IMR-90 (cell line): ENCODE measurements around the gene WNT11. TPM values are rescaled to one million over a fixed set of nuclear protein-coding genes. Genes with fewer than 3 reads are reported as not detected.

Source experiments
- ATAC-seq: fragments of 200-7000 bp; cut with Tn5 transposase; 2 replicates; pipeline ENCODE4 v1.9.1; 2020; ENCODE audit warnings: low read depth, mild to moderate bottlenecking, moderate library complexity
- BruUV-seq: library from RNA; stranded (reverse); fragments of 400-500 nt; replicated peaks from 2 replicates; lab custom pipeline; 2021; lab: Mats Ljungman, UMichigan
- CTCF ChIA-PET: fragments of 300-600 bp; formaldehyde crosslinking; extraction: SDS; loops from one replicate; lab custom pipeline; 2021; ENCODE audit warnings: antibody characterized with exemption; lab: Yijun Ruan, JAX
- POLR2A ChIA-PET: fragments of 300-600 bp; sonication (Branson Sonifier 250); formaldehyde crosslinking; loops from one replicate; lab custom pipeline; 2022; ENCODE audit warnings: antibody characterized with exemption; ENCODE audit not compliant: unreplicated experiment; lab: Charles Lee
- DNase-seq: peaks from one replicate; pipeline ENCODE4 v3.0.0; 2013
- H2AFZ ChIP-seq: replicated peaks from 2 replicates; pipeline ENCODE3; 2013; ENCODE audit warnings: low read length, mild to moderate bottlenecking; ENCODE audit not compliant: poor library complexity
- H2AK5ac ChIP-seq: 2 replicates; pipeline ENCODE4 v1.6.1; 2013; ENCODE audit warnings: low read depth, low read length, inconsistent platforms
- H2AK9ac ChIP-seq: replicated peaks from 2 replicates; pipeline ENCODE3; 2013; ENCODE audit warnings: mild to moderate bottlenecking, low read depth, low read length, moderate library complexity; ENCODE audit not compliant: poor library complexity
- H2BK120ac ChIP-seq: 2 replicates; pipeline ENCODE4 v1.6.1; 2013; ENCODE audit warnings: low read depth, low read length, inconsistent platforms
- H2BK15ac ChIP-seq: 3 replicates; pipeline ENCODE4 v1.6.1; 2013; ENCODE audit warnings: low read depth, low read length, inconsistent platforms
- H2BK20ac ChIP-seq: 2 replicates; pipeline ENCODE4 v1.6.1; 2013; ENCODE audit warnings: low read depth, mild to moderate bottlenecking, inconsistent platforms, low read length, moderate library complexity
- H2BK5ac ChIP-seq: 2 replicates; pipeline ENCODE4 v1.6.1; 2013; ENCODE audit warnings: mild to moderate bottlenecking, low read depth, low read length, inconsistent platforms; ENCODE audit not compliant: poor library complexity, severe bottlenecking
- H3K14ac ChIP-seq: replicated peaks from 2 replicates; pipeline ENCODE4 v1.6.1; 2013; ENCODE audit warnings: low read depth, low read length, inconsistent platforms
- H3K18ac ChIP-seq: 2 replicates; pipeline ENCODE4 v1.6.1; 2013; ENCODE audit warnings: low read depth, low read length, control low read depth
- H3K23ac ChIP-seq: 2 replicates; pipeline ENCODE4 v1.6.1; 2013; ENCODE audit warnings: low read depth, low read length, inconsistent platforms
- H3K27ac ChIP-seq: 2 replicates; pipeline ENCODE4 v1.5.1; 2013; ENCODE audit warnings: mild to moderate bottlenecking, control low read depth, low read length; ENCODE audit not compliant: insufficient read depth
- H3K27me3 ChIP-seq: 2 replicates; pipeline ENCODE4 v1.6.1; 2013; ENCODE audit warnings: low read length; ENCODE audit not compliant: control insufficient read depth, insufficient read depth
- H3K36me3 ChIP-seq: 2 replicates; pipeline ENCODE4 v1.6.1; 2013; ENCODE audit warnings: low read length, mixed read lengths; ENCODE audit not compliant: control insufficient read depth, insufficient read depth
- H3K4ac ChIP-seq: 2 replicates; pipeline ENCODE4 v1.6.1; 2013; ENCODE audit warnings: low read depth, low read length, inconsistent platforms
- H3K4me1 ChIP-seq: 2 replicates; pipeline ENCODE4 v1.6.1; 2013; ENCODE audit warnings: low read length, mixed read lengths; ENCODE audit not compliant: control insufficient read depth, insufficient read depth
- H3K4me2 ChIP-seq: 2 replicates; pipeline ENCODE4 v1.6.1; 2013; ENCODE audit warnings: low read depth, mild to moderate bottlenecking, control low read depth, low read length, moderate library complexity
- H3K4me3 ChIP-seq: 2 replicates; pipeline ENCODE4 v1.5.1; 2013; ENCODE audit warnings: low read depth, mild to moderate bottlenecking, control low read depth, low read length, moderate library complexity; ENCODE audit not compliant: insufficient read depth
- H3K56ac ChIP-seq: 2 replicates; pipeline ENCODE4 v1.6.1; 2013; ENCODE audit warnings: low read length, inconsistent platforms; ENCODE audit not compliant: insufficient read depth; ENCODE audit errors: extremely low read depth
- H3K79me1 ChIP-seq, 2 experiments: 2 replicates each; pipeline ENCODE4 v1.6.1; 2013; ENCODE audit warnings: low read length in 2 of 2, inconsistent platforms in 1 of 2, low read depth in 1 of 2
- H3K9ac ChIP-seq: 2 replicates; pipeline ENCODE4 v1.6.1; 2013; ENCODE audit warnings: low read depth, low read length, control low read depth
- H3K9me1 ChIP-seq: 2 replicates; pipeline ENCODE4 v1.6.1; 2013; ENCODE audit warnings: low read length, inconsistent platforms; ENCODE audit not compliant: insufficient read depth
- H3K9me3 ChIP-seq: 2 replicates; pipeline ENCODE4 v1.6.1; 2013; ENCODE audit warnings: low read length; ENCODE audit not compliant: control insufficient read depth, insufficient read depth
- H4K20me1 ChIP-seq: 2 replicates; pipeline ENCODE4 v1.6.1; 2013; ENCODE audit warnings: low read length, inconsistent platforms; ENCODE audit not compliant: insufficient read depth
- H4K5ac ChIP-seq: 2 replicates; pipeline ENCODE4 v1.6.1; 2013; ENCODE audit warnings: mild to moderate bottlenecking, low read depth, low read length, control low read depth
- H4K8ac ChIP-seq, 2 experiments: 2 replicates each; pipeline ENCODE4 v1.6.1; 2013; ENCODE audit warnings: low read depth in 2 of 2, low read length in 2 of 2, control low read depth in 1 of 2, inconsistent platforms in 1 of 2
- H4K91ac ChIP-seq: 2 replicates; pipeline ENCODE4 v1.6.1; 2013; ENCODE audit warnings: low read depth, low read length, inconsistent platforms; ENCODE audit not compliant: insufficient read depth
- BHLHE40 ChIP-seq: fragments of 150-350 bp; IDR thresholded peaks from 2 replicates; pipeline ENCODE4 v1.6.1; 2016; ENCODE audit warnings: mild to moderate bottlenecking, low read depth, low read length
- CEBPB ChIP-seq: IDR thresholded peaks from 2 replicates; pipeline ENCODE4 v1.6.1; 2012; ENCODE audit warnings: low read depth, low read length, improper control_type of control experiment
- CHD1 ChIP-seq: IDR thresholded peaks from 2 replicates; pipeline ENCODE4 v1.6.1; 2012; ENCODE audit warnings: low read depth, low read length, improper control_type of control experiment
- FOS ChIP-seq: fragments of 150-350 bp; IDR thresholded peaks from 2 replicates; pipeline ENCODE4 v1.6.1; 2016; ENCODE audit warnings: low read depth, low read length
- MAFK ChIP-seq: IDR thresholded peaks from 2 replicates; pipeline ENCODE4 v1.6.1; 2012; ENCODE audit warnings: low read depth, low read length, improper control_type of control experiment
- MAZ ChIP-seq: IDR thresholded peaks from 2 replicates; pipeline ENCODE4 v1.6.1; 2012; ENCODE audit warnings: low read depth, mild to moderate bottlenecking, low read length, improper control_type of control experiment, moderate library complexity, borderline replicate concordance
- MXI1 ChIP-seq: IDR thresholded peaks from 2 replicates; pipeline ENCODE4 v1.6.1; 2012; ENCODE audit warnings: low read depth, mild to moderate bottlenecking, low read length, moderate library complexity, borderline replicate concordance
- NFE2L2 ChIP-seq: fragments of 150-350 bp; IDR thresholded peaks from 2 replicates; pipeline ENCODE4 v1.6.1; 2016; ENCODE audit warnings: low read depth, mild to moderate bottlenecking, low read length
- POLR2A ChIP-seq: IDR thresholded peaks from 2 replicates; pipeline ENCODE4 v1.6.1; 2012; ENCODE audit warnings: mild to moderate bottlenecking, low read depth, low read length
- RAD21 ChIP-seq: IDR thresholded peaks from 2 replicates; pipeline ENCODE4 v1.6.1; 2012; ENCODE audit warnings: low read length, improper control_type of control experiment
- RCOR1 ChIP-seq: IDR thresholded peaks from 2 replicates; pipeline ENCODE4 v1.6.1; 2012; ENCODE audit warnings: mild to moderate bottlenecking, low read length, improper control_type of control experiment; ENCODE audit not compliant: insufficient replicate concordance
- RFX5 ChIP-seq: IDR thresholded peaks from 2 replicates; pipeline ENCODE4 v1.8.0; 2012; ENCODE audit warnings: low read depth, mild to moderate bottlenecking, low read length, moderate library complexity
- SMC3 ChIP-seq: fragments of 150-350 bp; IDR thresholded peaks from 2 replicates; pipeline ENCODE4 v1.6.1; 2016; ENCODE audit warnings: low read depth, mild to moderate bottlenecking, antibody characterized with exemption, low read length, moderate library complexity
- WGBS, 2 experiments: methylation state at CpG; one replicate each; pipeline versions ENCODE4 v1.1.5 to v1.1.7; 2013; ENCODE audit warnings: missing lambda C conversion rate in 2 of 2; ENCODE audit not compliant: insufficient read length in 1 of 2; ENCODE audit errors: extremely low coverage in 2 of 2; 5-methylcytosine and 5-hydroxymethylcytosine counted together
- dilution Hi-C: fragments of 300-500 bp; cut with HindIII; formaldehyde crosslinking; loops from one replicate; pipeline ENCODE4 v1.14.3; 2018; ENCODE audit warnings: low sequenced_read_pairs; ENCODE audit not compliant: unreplicated experiment
- in situ Hi-C: fragments of 300-500 bp; cut with MboI; formaldehyde crosslinking; loops from 3 replicates; pipeline ENCODE4 v1.14.3; 2019; ENCODE audit warnings: low sequenced_read_pairs, inconsistent platforms, mixed read lengths
- intact Hi-C: fragments of 100-400 bp; cut with micrococcal nuclease; formaldehyde crosslinking; loops from 2 replicates; pipeline ENCODE4 v1.10.0; 2022
- polyA plus RNA-seq, 3 experiments: library from polyadenylated mRNA; depleted of rRNA; stranded (reverse); fragments of >200 nt; gene quantifications; 2 replicates each; pipeline ENCODE4 v1.2.3, GENCODE V29; 2012; ENCODE audit warnings: low replicate concordance in 1 of 3
- total RNA-seq: library from RNA; depleted of rRNA; stranded (reverse); fragments of >200 nt; gene quantifications from 2 replicates; pipeline ENCODE4 v1.2.3, GENCODE V29; 2012
- TF ChIP-seq, protein P1 (sequence below): fragments of 150-350 bp; IDR thresholded peaks from 2 replicates; pipeline ENCODE4 v1.6.1; 2016; ENCODE audit warnings: low read depth, mild to moderate bottlenecking, low read length, moderate library complexity, borderline replicate concordance
- TF ChIP-seq, protein P2 (sequence below): fragments of 150-350 bp; IDR thresholded peaks from 2 replicates; pipeline ENCODE4 v1.6.1; 2017; ENCODE audit warnings: mild to moderate bottlenecking, antibody characterized with exemption, low read length, low read depth

Gene WNT11
- total and polyA plus RNA-seq, 2 of the 4 experiments (the other 2 are of a cell fraction), result 0.10 TPM; not detected in 1

DNA sequence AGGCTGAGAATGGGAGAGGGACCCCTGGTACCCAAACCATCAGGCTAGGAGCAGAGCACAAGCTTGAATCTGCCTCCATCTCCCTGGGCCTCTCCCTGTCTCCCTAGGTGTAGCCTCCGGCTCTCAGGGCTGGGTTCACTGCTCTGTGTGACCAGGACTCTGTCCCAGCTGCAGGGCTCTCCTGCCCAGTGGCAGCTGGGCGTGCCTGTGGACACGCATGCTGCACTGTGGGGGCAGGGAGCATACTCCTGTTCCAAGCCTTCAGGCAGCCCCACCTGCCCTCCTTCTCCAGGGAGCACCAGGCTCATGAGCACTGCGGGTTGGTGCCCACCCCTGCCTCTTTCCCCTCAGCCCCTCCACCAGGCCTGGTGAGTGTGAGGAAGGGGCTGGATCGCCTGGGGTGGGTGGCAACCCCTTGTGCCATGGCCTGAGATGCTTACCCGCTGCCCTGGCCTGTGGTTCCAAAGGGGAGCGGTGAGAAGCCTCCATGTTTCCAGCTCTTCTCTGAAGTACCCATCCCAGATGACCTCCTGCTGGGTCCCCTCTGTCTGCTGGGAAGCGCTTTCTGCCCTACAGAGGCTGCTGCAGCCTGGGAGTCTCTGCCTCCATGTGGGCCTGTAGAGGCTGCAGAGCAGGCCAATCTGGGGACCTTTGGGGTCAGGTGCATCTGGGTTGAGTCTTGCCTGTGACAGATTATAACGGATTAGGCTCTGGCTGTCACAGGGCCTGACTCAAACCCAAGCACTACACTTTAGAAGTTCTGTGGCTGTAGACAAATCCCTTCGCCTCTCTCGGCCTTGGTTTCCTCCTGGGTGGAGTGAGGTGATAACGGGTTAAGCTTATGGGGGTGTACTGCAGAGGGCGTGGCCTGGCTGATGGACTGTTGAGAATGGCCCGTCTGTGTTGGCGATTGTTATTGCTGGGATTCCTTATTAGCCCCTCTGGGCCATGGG, 43.7 kb downstream of the WNT11 start:
- CTCF ChIA-PET, result no interaction called here
- in situ Hi-C loops, result no loop called here

More for the DNA sequence above, 43.7 kb downstream of the WNT11 start:
- H2AFZ ChIP-seq, result no peak overlapping the region
- no peak overlapping the region for H3K18ac ChIP-seq
- no peak overlapping the region for H2BK15ac ChIP-seq
- no peak overlapping the region for H3K4ac ChIP-seq
- no peak overlapping the region for H2BK5ac ChIP-seq
- no peaks in the 10 kb centered on the region for H3K79me1 ChIP-seq
- H3K4me2 ChIP-seq, result no peak overlapping the region
- H3K27ac ChIP-seq, result no peak overlapping the region
- H2AK5ac ChIP-seq, result no peak overlapping the region; the same call in 1 of the 2 replicates
- peak overlapping the region; percentile 42 for H2AK9ac ChIP-seq
- ATAC-seq, result no peak
- no peak overlapping the region for H4K5ac ChIP-seq
- H3K9me3 ChIP-seq, result no peaks in the 10 kb centered on the region
- no peak for TF ChIP-seq POLR2A
- TF ChIP-seq MXI1, result no peak
- no peak for TF ChIP-seq MAZ
- no peak for TF ChIP-seq SMC3
- TF ChIP-seq MAFK, result no peak
- TF ChIP-seq, protein P1, sequence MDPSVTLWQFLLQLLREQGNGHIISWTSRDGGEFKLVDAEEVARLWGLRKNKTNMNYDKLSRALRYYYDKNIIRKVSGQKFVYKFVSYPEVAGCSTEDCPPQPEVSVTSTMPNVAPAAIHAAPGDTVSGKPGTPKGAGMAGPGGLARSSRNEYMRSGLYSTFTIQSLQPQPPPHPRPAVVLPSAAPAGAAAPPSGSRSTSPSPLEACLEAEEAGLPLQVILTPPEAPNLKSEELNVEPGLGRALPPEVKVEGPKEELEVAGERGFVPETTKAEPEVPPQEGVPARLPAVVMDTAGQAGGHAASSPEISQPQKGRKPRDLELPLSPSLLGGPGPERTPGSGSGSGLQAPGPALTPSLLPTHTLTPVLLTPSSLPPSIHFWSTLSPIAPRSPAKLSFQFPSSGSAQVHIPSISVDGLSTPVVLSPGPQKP, result no peak
- TF ChIP-seq FOS, result no peak
- no peak for TF ChIP-seq RCOR1
- TF ChIP-seq CHD1, result no peak
- TF ChIP-seq RAD21, result no peak
- TF ChIP-seq RFX5, result no peak
- TF ChIP-seq, protein P2, sequence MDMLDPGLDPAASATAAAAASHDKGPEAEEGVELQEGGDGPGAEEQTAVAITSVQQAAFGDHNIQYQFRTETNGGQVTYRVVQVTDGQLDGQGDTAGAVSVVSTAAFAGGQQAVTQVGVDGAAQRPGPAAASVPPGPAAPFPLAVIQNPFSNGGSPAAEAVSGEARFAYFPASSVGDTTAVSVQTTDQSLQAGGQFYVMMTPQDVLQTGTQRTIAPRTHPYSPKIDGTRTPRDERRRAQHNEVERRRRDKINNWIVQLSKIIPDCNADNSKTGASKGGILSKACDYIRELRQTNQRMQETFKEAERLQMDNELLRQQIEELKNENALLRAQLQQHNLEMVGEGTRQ, result no peak
- no peak for TF ChIP-seq CEBPB
- TF ChIP-seq BHLHE40, result no peak
- no peak for TF ChIP-seq NFE2L2
- peaks cover 4% of the 10 kb centered on the region; the same call in 1 of the 2 replicates for H3K4me1 ChIP-seq
- H3K14ac ChIP-seq, result no peak overlapping the region
- H3K23ac ChIP-seq, result no peak overlapping the region
- 83% methylated on average over 1 of the region's 15 CpGs; no CpG with 5 or more reads in 1 of the 2 experiments for WGBS, 2 experiments
- POLR2A ChIA-PET, result no interaction called here
- H3K56ac ChIP-seq, result no peak overlapping the region
- no peak for DNase-seq
- intact Hi-C loops (no loop called here), dilution Hi-C loops (no loop called here)
- H3K9me1 ChIP-seq, result no peaks in the 10 kb centered on the region
- no peaks in the 10 kb centered on the region for H4K20me1 ChIP-seq
- H3K36me3 ChIP-seq, result no peaks in the 10 kb centered on the region
- H3K4me3 ChIP-seq, result no peak overlapping the region
- H3K27me3 ChIP-seq, result peaks cover 55% of the 10 kb centered on the region
- no peak overlapping the region for H4K8ac ChIP-seq
- no peak overlapping the region for H2BK120ac ChIP-seq
- no TSS peak for BruUV-seq
- H4K91ac ChIP-seq, result no peak overlapping the region
- H2BK20ac ChIP-seq, result no peak overlapping the region
- H3K9ac ChIP-seq, result no peak overlapping the region
